NCI-H82 (cell line): Measurements from ENCODE around the gene NANS.
"Not testable (repeated sequence)": the region's sequence is repeated elsewhere in the genome, so short reads cannot be mapped to it uniquely, and the experiment has no call there.

Experiments used
- DNase-seq: peaks from one replicate; lab custom pipeline; 2025; lab: John Stamatoyannopoulos, UW

NANS gene, protein sequence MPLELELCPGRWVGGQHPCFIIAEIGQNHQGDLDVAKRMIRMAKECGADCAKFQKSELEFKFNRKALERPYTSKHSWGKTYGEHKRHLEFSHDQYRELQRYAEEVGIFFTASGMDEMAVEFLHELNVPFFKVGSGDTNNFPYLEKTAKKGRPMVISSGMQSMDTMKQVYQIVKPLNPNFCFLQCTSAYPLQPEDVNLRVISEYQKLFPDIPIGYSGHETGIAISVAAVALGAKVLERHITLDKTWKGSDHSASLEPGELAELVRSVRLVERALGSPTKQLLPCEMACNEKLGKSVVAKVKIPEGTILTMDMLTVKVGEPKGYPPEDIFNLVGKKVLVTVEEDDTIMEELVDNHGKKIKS

GRCh38 chr9:98056269-98057137 is at the start of gene NANS:
TSS of gene NANS (plus strand) at chr9:98056732. CDS start at chr9:98056809, 77 bp downstream.
- DNase-seq: peak; percentile 94

DNA sequence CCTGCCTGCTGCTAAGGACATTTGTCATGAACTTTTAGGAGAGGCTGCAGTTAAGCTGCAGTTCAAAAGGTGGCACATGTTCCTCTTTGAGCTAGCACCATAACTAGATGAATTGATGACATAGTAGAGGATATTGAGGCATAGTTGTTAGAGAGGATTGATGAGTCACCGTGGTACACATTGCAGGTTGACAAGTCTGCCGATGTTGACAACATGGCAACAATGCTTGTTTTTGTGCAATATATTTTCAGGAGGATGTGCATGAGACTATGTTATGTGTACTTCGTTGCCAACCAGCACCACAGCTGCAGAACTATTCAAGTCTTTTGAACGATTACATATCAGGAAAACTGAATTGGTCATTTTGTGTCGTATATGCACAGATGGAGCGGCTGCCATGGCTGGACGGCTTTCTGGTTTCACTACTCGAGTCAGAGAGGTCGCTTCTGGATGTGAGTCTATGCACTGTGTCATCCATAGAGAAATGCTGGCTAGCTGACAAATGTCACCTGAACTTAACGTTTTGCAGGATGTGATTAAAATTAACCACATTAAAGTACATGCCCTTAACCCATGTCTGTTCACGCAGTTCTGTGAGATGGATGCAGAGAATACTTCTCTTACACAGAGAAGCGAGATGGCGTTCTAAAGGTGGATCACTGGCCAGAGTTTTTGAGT is 49.1 kb upstream of the NANS start:
- DNase-seq: no peak

DNA sequence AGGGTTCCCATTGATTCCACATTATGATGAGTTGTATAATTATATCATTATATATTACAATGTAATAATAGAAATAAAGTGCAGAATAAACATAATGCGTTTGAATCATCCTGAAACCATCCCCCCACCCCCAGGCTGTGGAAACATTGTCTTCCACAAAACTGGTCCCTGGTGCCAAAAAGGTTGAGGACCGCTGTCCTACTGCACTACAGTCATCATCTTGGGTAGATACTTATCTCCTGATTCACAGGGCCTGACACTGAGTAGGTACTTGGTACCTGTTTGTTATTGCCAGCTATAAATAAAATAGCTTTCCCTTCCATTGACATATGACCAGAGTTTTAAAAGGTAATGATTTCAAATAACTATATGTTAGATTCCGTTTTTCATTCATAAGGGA is 47.8 kb upstream of the NANS start:
- DNase-seq: no peak

DNA sequence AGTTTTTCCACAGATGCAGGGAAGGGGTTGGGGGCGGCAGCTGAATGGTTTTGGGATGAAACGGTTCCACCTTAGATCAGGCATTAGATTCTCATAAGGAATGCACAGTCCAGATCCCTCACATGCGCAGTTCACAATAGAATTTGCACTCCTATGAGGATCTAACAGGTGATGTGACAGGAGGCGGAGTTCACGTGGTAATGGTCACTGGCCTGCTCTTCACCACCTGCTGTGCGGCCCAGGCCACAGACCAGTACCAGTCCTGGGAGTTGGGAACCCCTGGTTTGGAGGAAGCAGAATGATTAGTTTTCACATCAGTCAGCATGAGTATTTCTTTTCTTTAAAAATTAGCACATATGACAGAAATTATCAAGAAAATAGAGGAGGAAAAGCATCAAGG is 47.1 kb upstream of the NANS start:
- DNase-seq: no peak

GRCh38 chr9:98009936-98010335 is 46.6 kb upstream of the NANS start:
- no peak for DNase-seq

DNA sequence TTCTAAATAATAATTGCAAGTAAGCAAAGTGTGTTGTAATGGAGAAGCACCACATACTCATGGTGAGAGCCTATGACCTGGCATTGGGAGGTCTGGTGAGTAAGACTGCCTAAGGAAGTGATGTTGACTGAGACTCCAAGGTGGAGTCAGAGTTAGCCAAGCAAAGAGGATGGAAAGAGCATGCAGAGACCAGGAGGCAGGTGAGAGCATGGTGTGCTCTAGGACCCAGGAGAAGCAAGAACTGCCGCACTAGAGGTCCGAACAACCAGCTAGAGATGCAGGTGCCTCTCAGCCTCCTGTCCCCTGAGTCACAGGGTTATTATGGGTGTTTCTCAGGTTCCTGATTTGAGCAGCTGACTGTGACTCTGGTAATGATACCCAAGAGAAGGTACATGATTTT is 46.1 kb upstream of the NANS start:
- DNase-seq: no peak

GRCh38 chr9:98011122-98011521 is 45.4 kb upstream of the NANS start:
- DNase-seq: no peak

DNA sequence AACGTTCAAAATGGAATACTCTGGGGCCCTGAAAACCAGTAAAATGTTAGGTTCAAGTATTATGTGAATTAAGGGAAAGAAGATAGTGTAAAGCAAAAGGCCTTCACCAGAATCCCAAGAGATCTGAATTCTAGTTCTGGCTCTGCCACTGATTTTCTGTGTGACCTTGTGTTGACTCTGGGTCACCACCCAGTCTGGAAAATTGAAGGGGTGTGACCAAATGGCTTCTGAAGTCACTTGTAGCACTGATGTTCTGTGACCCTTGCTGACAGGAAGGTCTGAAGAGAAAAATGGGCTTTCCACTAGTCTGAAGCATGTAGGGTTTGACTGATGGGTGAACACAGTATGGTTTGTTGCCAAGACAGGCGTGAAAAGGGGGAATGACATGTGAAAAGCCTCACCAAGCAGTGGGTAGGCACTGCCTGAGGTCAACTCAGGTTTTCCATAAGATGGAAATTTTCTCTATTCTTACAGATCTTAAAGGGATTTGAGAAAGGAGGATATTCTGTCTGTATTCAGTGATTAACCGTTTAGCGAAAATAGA is 40.3 kb upstream of the NANS start:
- no peak for DNase-seq

- no peak for DNase-seq
Observed at GRCh38 chr9:98017306-98017705, 39.2 kb upstream of the NANS start.

DNA sequence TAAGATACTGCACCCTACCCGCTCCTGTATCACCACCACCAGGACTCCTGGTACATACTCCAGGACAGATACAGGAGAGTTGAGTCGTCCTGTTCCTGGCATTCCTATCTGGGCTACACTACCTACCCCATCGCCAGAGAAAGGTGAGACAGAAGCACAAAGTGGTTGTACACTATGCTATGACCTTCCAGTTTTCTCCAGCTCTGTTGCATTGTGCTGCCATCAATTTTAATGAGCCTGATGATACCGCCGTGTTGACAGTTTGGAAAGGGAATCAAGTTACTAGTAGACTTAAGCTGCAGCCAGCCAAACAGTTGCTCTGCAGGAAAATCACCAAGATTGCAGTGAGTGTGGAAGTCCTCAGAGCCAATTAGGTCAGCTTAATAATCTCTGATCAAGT is 38.2 kb upstream of the NANS start:
- peak; percentile 55 for DNase-seq

- no peak for DNase-seq
Observed at GRCh38 chr9:98019098-98019497, 37.4 kb upstream of the NANS start.

DNA sequence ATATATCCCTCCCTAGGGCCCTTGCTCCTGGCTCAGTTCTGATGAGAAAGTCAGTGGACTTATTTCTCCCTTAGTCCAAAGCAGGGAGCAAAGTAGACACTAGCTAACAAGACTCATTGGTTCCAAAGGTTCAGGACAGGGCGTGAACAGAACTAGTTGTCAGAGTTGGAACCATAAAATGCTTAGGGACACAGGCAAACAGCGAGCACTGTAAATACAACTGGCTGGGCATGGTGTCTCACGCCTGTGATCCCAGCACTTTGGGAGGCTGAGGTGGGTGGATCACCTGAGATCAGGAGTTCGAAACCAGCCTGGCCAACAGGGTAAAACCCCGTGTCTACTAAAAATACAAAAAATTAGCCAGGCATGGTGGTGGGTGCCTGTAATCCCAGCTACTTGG is 36.7 kb upstream of the NANS start:
- DNase-seq: not testable (repeated sequence)

DNA sequence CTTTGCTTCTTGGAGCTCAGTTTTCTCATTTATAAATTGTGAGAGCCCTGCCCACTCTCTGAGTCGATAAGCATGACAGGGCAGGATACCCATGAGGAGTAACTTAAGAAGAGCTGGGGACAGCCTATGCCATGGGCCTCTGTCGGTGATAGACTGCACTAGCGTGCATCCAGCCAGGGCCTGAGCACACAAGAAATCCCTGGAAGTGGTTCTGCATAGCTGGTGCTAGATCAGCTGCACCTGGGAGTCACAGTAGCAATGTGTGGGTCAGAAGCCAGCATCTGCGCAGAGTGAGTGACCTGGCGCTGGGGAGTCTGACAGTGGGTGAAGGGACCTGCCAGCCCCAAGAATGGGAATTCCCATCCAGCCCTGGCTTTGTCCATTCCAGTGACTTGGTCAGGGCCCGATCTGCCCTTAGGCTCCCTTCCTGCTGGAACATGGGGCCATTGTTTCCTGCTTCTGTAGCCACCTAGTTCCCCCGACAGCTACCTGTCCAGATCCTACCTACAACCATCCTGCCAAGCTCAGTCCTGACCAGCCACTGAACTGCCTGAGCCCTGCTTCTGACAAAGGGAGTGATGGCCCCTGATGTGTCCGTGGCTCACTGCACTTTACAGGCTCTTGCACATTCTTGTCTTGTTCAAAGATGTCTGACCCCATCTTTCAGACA is 35.9 kb upstream of the NANS start:
- no peak for DNase-seq

- no peak for DNase-seq
Observed at GRCh38 chr9:98021306-98022040, 35.1 kb upstream of the NANS start.

DNA sequence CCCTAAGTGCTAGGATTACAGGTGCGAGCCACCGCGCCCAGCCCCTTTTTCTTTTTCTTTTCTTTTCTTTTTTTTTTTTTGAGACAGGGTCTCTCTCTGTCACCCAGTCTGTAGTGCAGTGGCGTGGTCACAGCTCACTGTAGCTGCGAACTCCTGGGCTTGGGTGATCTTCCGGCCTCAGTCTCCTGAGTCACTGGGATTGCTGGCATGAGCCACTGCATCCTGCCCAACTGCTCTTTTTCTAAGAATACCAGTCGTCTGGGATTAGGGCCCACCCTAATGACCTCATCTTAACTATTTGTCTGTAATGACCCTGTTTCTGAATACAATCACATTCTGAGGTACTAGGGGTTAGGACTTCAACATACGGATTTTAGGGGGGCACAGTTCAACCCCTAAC is 34.1 kb upstream of the NANS start:
- DNase-seq: no peak

DNA sequence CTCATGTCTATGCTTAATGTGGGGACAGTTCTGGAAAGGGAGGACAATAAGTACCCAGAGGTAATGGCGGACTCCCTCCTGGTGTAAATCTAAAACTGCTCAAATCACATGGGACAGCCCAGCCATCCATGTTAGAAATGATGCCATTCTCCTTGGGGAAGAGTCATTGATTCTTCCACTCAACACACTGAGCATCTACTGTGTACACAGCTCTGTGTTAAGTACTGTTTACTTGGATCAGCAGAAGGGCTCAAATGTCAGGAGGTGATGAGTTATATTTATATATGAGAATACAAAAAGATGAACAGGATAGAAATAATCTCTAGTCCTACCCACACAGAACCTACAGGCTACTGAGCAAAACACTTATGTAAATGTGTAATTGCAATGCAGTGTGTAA is 31.8 kb upstream of the NANS start:
- DNase-seq: no peak

DNA sequence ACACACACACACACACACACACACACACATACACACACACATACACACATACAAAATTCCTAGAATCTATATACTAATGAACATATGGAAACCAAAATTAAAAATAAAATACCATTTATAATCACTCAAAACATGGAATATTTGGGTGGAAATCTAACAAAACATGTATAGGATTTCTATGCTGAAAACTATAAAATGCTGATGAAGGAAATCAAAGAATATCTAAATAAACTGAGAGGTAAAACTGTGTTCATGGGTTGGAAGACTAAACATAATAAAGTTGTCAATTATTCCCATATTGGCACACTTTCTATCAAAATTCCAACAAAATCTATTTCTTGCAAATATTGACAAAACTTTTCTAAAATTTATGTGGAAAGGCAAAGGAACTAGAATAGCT is 25.4 kb upstream of the NANS start:
- DNase-seq: no peak

GRCh38 chr9:98031935-98032334 is 24.6 kb upstream of the NANS start:
- DNase-seq: no peak

GRCh38 chr9:98034593-98035546 is 21.7 kb upstream of the NANS start:
- peak; percentile 88 for DNase-seq

DNA sequence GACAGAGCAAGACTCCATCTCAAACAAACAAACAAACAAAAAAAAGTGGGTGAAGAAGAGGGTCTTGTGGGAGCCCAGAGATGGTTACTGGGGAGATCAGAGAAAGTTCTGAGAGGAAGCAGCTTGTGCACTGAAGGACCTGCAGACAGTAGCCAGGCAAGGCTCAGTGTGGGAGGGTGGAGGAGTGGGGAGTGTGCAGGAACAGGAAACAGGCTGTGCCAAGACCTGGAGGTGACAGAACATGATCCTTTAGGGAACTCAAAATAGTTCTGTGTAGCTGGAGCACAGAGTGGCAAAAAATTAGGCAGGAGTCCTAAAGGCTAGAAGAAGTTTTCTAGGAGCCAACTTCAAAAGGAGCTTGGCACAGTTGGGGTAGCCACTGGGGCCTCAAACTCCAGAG is 19.2 kb upstream of the NANS start:
- DNase-seq: no peak
